ENCODE measurements around the gene OMA1.
A peak's percentile ranks its signal among the peaks of the same experiment; 100 is the strongest.
"Not testable (repeated sequence)": the region's sequence is repeated elsewhere in the genome, so short reads cannot be mapped to it uniquely, and the experiment has no call there.

OMA1 gene

GRCh38 chr1:58546520-58547308 is at the start of gene OMA1:
OMA1 (minus strand) TSS chr1:58546726; CDS start chr1:58539294, 7,432 bp downstream.
- peak; percentile 93 for DNase-seq
- in situ Hi-C loops (cut with HindIII; ENCODE audit: low pct_ligation_motif_present, low pct_unique_long_range_greater_than_20kb, low sequenced_read_pairs): no loop called here

- DNase-seq: no peak
- in situ Hi-C loops (cut with HindIII; ENCODE audit: low pct_ligation_motif_present, low pct_unique_long_range_greater_than_20kb, low sequenced_read_pairs): no loop called here
Observed at GRCh38 chr1:58594546-58594945, 48.0 kb upstream of the OMA1 start.

GRCh38 chr1:58592522-58593134 is 46.1 kb upstream of the OMA1 start:
- in situ Hi-C loops (cut with HindIII; ENCODE audit: low pct_ligation_motif_present, low pct_unique_long_range_greater_than_20kb, low sequenced_read_pairs): no loop called here
- peak; percentile 91 for DNase-seq

- in situ Hi-C loops (cut with HindIII; ENCODE audit: low pct_ligation_motif_present, low pct_unique_long_range_greater_than_20kb, low sequenced_read_pairs): no loop called here
- DNase-seq: no peak
Observed at GRCh38 chr1:58591806-58592205, 45.3 kb upstream of the OMA1 start.

- in situ Hi-C loops (cut with HindIII; ENCODE audit: low pct_ligation_motif_present, low pct_unique_long_range_greater_than_20kb, low sequenced_read_pairs): no loop called here
- no peak for DNase-seq
Observed at GRCh38 chr1:58590019-58590418, 43.5 kb upstream of the OMA1 start.

- DNase-seq: no peak
- in situ Hi-C loops (cut with HindIII; ENCODE audit: low pct_ligation_motif_present, low pct_unique_long_range_greater_than_20kb, low sequenced_read_pairs): no loop called here
Observed at GRCh38 chr1:58588396-58588795, 41.9 kb upstream of the OMA1 start.

GRCh38 chr1:58587667-58588066 is 41.1 kb upstream of the OMA1 start:
- DNase-seq: no peak
- in situ Hi-C loops (cut with HindIII; ENCODE audit: low pct_ligation_motif_present, low pct_unique_long_range_greater_than_20kb, low sequenced_read_pairs): no loop called here

GRCh38 chr1:58586271-58586670 is 39.7 kb upstream of the OMA1 start:
- in situ Hi-C loops (cut with HindIII; ENCODE audit: low pct_ligation_motif_present, low pct_unique_long_range_greater_than_20kb, low sequenced_read_pairs): no loop called here
- no peak for DNase-seq

- DNase-seq: no peak
- in situ Hi-C loops (cut with HindIII; ENCODE audit: low pct_ligation_motif_present, low pct_unique_long_range_greater_than_20kb, low sequenced_read_pairs): no loop called here
Observed at GRCh38 chr1:58585581-58586151, 39.1 kb upstream of the OMA1 start.

GRCh38 chr1:58585166-58585565 is 38.6 kb upstream of the OMA1 start:
- no peak for DNase-seq
- in situ Hi-C loops (cut with HindIII; ENCODE audit: low pct_ligation_motif_present, low pct_unique_long_range_greater_than_20kb, low sequenced_read_pairs): no loop called here

- peak; percentile 91 for DNase-seq
- in situ Hi-C loops (cut with HindIII; ENCODE audit: low pct_ligation_motif_present, low pct_unique_long_range_greater_than_20kb, low sequenced_read_pairs): no loop called here
Observed at GRCh38 chr1:58584082-58584895, 37.8 kb upstream of the OMA1 start.

- peak; percentile 3 for DNase-seq
- in situ Hi-C loops (cut with HindIII; ENCODE audit: low pct_ligation_motif_present, low pct_unique_long_range_greater_than_20kb, low sequenced_read_pairs): no loop called here
Observed at GRCh38 chr1:58583496-58583895, 37.0 kb upstream of the OMA1 start.

GRCh38 chr1:58582143-58582542 is 35.6 kb upstream of the OMA1 start:
- in situ Hi-C loops (cut with HindIII; ENCODE audit: low pct_ligation_motif_present, low pct_unique_long_range_greater_than_20kb, low sequenced_read_pairs); DNase-seq: not testable (repeated sequence)

- in situ Hi-C loops (cut with HindIII; ENCODE audit: low pct_ligation_motif_present, low pct_unique_long_range_greater_than_20kb, low sequenced_read_pairs): no loop called here
- no peak for DNase-seq
Observed at GRCh38 chr1:58581641-58582040, 35.1 kb upstream of the OMA1 start.

GRCh38 chr1:58580186-58580585 is 33.7 kb upstream of the OMA1 start:
- in situ Hi-C loops (cut with HindIII; ENCODE audit: low pct_ligation_motif_present, low pct_unique_long_range_greater_than_20kb, low sequenced_read_pairs): no loop called here
- DNase-seq: no peak

- DNase-seq: no peak
- in situ Hi-C loops (cut with HindIII; ENCODE audit: low pct_ligation_motif_present, low pct_unique_long_range_greater_than_20kb, low sequenced_read_pairs): no loop called here
Observed at GRCh38 chr1:58577654-58578030, 31.1 kb upstream of the OMA1 start.

- no peak for DNase-seq
- in situ Hi-C loops (cut with HindIII; ENCODE audit: low pct_ligation_motif_present, low pct_unique_long_range_greater_than_20kb, low sequenced_read_pairs): no loop called here
Observed at GRCh38 chr1:58576727-58577653, 30.5 kb upstream of the OMA1 start, which contains the start of gene TACSTD2. TACSTD2 (minus strand) TSS chr1:58577252; CDS start chr1:58577156, 96 bp downstream.

- in situ Hi-C loops (cut with HindIII; ENCODE audit: low pct_ligation_motif_present, low pct_unique_long_range_greater_than_20kb, low sequenced_read_pairs): no loop called here
- no peak for DNase-seq
Observed at GRCh38 chr1:58576325-58576726, 29.8 kb upstream of the OMA1 start.
